ENCODE results near the gene ASB8.

GRCh38 chr12:48176417-48176751 lies 19.1 kb upstream of the ASB8 start:
- TF ChIP-seq, protein P1, sequence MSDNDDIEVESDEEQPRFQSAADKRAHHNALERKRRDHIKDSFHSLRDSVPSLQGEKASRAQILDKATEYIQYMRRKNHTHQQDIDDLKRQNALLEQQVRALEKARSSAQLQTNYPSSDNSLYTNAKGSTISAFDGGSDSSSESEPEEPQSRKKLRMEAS (IDR thresholded peaks at IDR 0.05) = no peak
- TF ChIP-seq ZBTB7A (IDR thresholded peaks at IDR 0.05; ENCODE audit: low read depth) (no peak), CEBPB (IDR thresholded peaks at IDR 0.05) (no peak), USF1 (IDR thresholded peaks at IDR 0.05) (no peak), RAD21 (IDR thresholded peaks at IDR 0.05; ENCODE audit: low read depth) (no peak), YY1 (IDR thresholded peaks at IDR 0.05; ENCODE audit: low read depth) (no peak), EP300 (IDR thresholded peaks at IDR 0.05; ENCODE audit: borderline replicate concordance) (no peak), CREB1 (IDR thresholded peaks at IDR 0.05; ENCODE audit: low read depth) (no peak), TAF1 (IDR thresholded peaks at IDR 0.05; ENCODE audit: low read depth) (no peak)

Measured in Ishikawa (cell line).